Neural cell (in vitro differentiated cells): ENCODE results near the gene PSEN2.

Source experiments
- POLR2AphosphoS5 ChIP-seq: IDR thresholded peaks from 2 replicates; pipeline ENCODE4 v1.6.1; 2012
- TF ChIP-seq, protein P1 (sequence below): fragments of 450-650 bp; IDR thresholded peaks from 2 replicates; pipeline ENCODE4 v1.5.1; 2014; ENCODE audit warnings: antibody characterized with exemption, mild to moderate bottlenecking, moderate library complexity; ENCODE audit not compliant: poor library complexity, severe bottlenecking

DNA sequence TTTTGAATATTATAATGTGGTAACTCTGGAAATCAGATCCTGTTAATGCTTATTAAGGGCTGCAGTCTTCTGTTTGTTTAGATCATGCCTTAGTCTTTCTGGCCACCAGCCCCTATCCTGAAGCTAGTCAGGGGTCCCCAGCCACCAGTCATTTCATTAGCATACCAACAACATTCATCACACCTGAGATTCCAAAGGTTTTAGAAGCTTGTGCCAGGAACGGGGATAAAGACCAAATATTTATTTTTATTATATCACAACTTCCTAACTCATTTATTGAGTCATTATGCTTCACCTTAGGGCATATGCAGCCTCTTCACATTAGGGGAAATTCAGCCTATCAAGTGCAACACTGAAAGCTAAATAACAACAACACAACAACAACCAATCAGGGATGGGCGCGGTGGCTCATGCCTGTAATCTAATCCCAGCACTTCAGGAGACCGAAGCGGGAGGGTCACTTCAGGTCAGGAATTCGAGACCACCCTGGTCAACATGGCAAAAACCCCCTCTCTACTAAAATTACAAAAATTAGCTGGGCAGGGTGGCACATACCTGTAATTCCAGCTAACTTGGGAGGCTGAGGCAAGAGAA, 2.9 kb upstream of the PSEN2 start:
- TF ChIP-seq, protein P1, sequence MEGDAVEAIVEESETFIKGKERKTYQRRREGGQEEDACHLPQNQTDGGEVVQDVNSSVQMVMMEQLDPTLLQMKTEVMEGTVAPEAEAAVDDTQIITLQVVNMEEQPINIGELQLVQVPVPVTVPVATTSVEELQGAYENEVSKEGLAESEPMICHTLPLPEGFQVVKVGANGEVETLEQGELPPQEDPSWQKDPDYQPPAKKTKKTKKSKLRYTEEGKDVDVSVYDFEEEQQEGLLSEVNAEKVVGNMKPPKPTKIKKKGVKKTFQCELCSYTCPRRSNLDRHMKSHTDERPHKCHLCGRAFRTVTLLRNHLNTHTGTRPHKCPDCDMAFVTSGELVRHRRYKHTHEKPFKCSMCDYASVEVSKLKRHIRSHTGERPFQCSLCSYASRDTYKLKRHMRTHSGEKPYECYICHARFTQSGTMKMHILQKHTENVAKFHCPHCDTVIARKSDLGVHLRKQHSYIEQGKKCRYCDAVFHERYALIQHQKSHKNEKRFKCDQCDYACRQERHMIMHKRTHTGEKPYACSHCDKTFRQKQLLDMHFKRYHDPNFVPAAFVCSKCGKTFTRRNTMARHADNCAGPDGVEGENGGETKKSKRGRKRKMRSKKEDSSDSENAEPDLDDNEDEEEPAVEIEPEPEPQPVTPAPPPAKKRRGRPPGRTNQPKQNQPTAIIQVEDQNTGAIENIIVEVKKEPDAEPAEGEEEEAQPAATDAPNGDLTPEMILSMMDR = no peak
- no peak for TF ChIP-seq POLR2AphosphoS5
